Adrenal gland (tissue), 19 donors: ENCODE measurements around the gene RAB25. TPM values are rescaled to one million over a fixed set of nuclear protein-coding genes. Genes with fewer than 3 reads are reported as not detected.

Source experiments
- DNase-seq, 7 donors: peaks; one replicate each; pipeline ENCODE4 v3.0.0-alpha.2; 2019 to 2020
- H3K27ac ChIP-seq, 5 donors: fragments of 200-600 bp; sonication (generic) in 4 of 5; 1 replicate in 3 of 5; 2 replicates in 2 of 5; pipeline versions ENCODE4 v1.5.1 to v1.8.0; 2016 to 2020; ENCODE audit warnings: mild to moderate bottlenecking in 1 of 5
- H3K27me3 ChIP-seq: fragments of 200-600 bp; 2 replicates; pipeline ENCODE4 v1.8.0; 2021
- H3K36me3 ChIP-seq, 2 donors: fragments of 200-600 bp; replicated peaks in 1 of 2; 1 replicate in 1 of 2; 2 replicates in 1 of 2; pipeline versions ENCODE4 v1.5.1 to v1.8.0; 2018 to 2022
- H3K4me1 ChIP-seq, 2 donors: fragments of 200-600 bp; replicated peaks in 1 of 2; 1 replicate in 1 of 2; 2 replicates in 1 of 2; pipeline versions ENCODE4 v1.5.1 to v1.8.0; 2018 to 2021
- H3K4me3 ChIP-seq, 4 donors: fragments of 200-600 bp; sonication (generic) in 3 of 4; one replicate each; pipeline ENCODE4 v1.5.1; 2016 to 2018
- H3K9me3 ChIP-seq, 3 donors: fragments of 200-600 bp; sonication (generic) in 1 of 3; replicated peaks in 1 of 3; 1 replicate in 2 of 3; 2 replicates in 1 of 3; pipeline versions ENCODE4 v1.5.1 to v1.8.0; 2016 to 2021
- POLR2A ChIP-seq, 2 donors: fragments of 450-650 bp; IDR thresholded peaks; one replicate each; pipeline ENCODE4 v1.6.1; 2017; ENCODE audit warnings: antibody characterized with exemption in 2 of 2, mild to moderate bottlenecking in 2 of 2, moderate library complexity in 1 of 2
- WGBS, 4 donors: extraction: QIAGEN DNeasy Blood & Tissue Kit in 2 of 4; methylation state at CpG; one replicate each; pipeline versions ENCODE4 v1.1.5 to v1.1.7; 2013 to 2017; 5-methylcytosine and 5-hydroxymethylcytosine counted together
- intact Hi-C, 2 donors: fragments of 100-400 bp; cut with DNase I; formaldehyde crosslinking; loops; one replicate each; pipeline versions ENCODE4 v1.14.1 to v1.15.0; 2022 to 2023
- long read RNA-seq, 10 donors: library from polyadenylated mRNA in 3 of 10; unstranded in 2 of 10; stranded (forward) in 1 of 10; transcript quantifications; one replicate each; pipeline ENCODE4 v2.0.0 and lab custom pipeline, GENCODE V29; 2021 to 2026
- polyA plus RNA-seq, 3 donors: library from polyadenylated mRNA; stranded (reverse); fragments of 200-250 nt in 2 of 3; fragments of 350-450 nt in 1 of 3; fragmentation: Illumina TruSeq in 1 of 3; extraction: RNeasy Lipid Tissue Mini Kit (QIAGEN cat#74804) in 1 of 3; gene quantifications; one replicate each; pipeline ENCODE4 v1.2.3, GENCODE V29; 2013 to 2014
- total RNA-seq, 9 donors: library from RNA; depleted of rRNA in 4 of 9; stranded (reverse); fragments of >200 nt in 4 of 9; fragments of 120-200 nt in 1 of 9; fragmentation: NEBNext Ultra II Directional in 1 of 9; extraction: Animal tissue kit (Norgen Biotek cat#: 25700) in 1 of 9; gene quantifications; one replicate each; pipeline versions ENCODE4 v1.1.0 to v1.2.4, GENCODE V29; 2013 to 2023
- TF ChIP-seq, protein P1 (sequence below), 6 experiments: fragments of 450-650 bp in 4 of 6; fragments of 200-600 bp in 2 of 6; sonication (generic) in 1 of 6; IDR thresholded peaks; 1 replicate in 5 of 6; 2 replicates in 1 of 6; pipeline versions ENCODE4 v1.5.1 to v1.8.0; 2016 to 2021; ENCODE audit warnings: antibody characterized with exemption in 6 of 6, mild to moderate bottlenecking in 2 of 6, moderate library complexity in 1 of 6
- donor health status: healthy with polysubstance abuse.
- donor health status: Bipolar disorder and iron deficiency.
- donor health status: DM: yes; HTN: yes; CAD: no.
- donor health status: DM: no; HTN: no; CAD: no.
- donor health status: DM: no; HTN: no; CAD: no.
- donor health status: DM: yes; HTN: yes; CAD: no.

RAB25 gene
- total RNA-seq: under 1 TPM in 1 of 9 donors, not detected in 8; 0.38 TPM
- polyA plus RNA-seq: under 1 TPM in 2 of 3 donors, not detected in 1; 0.17 to 0.48 TPM
- long read RNA-seq, donor 1: 0 reads
- long read RNA-seq, donor 2: 0 reads
- long read RNA-seq, donor 3: 0 reads
- long read RNA-seq, donor 4: 0 reads
- long read RNA-seq, donor 5: 0 reads
- long read RNA-seq, donor 6: 0 reads
- long read RNA-seq, donor 7: 0 reads
- long read RNA-seq, donor 8, partial matches to known transcripts: 0 of 2 reads
- long read RNA-seq, donor 8, other reads (novel, unspliced or antisense): 0 of 2 reads
- long read RNA-seq, donor 9: 0 reads
- long read RNA-seq, donor 10, partial matches to known transcripts: 0 of 1 reads
- long read RNA-seq, donor 10, other reads (novel, unspliced or antisense): 0 of 1 reads

- no peaks in the 10 kb centered on the region for H3K9me3 ChIP-seq
- intact Hi-C loops: loop anchor here in 1 of 2 donors (10.0 kb wide), 2 partner anchors 56 to 116 kb away; partner anchors contain the start of gene RXFP4
- H3K36me3 ChIP-seq: no peaks in the 10 kb centered on the region
- H3K4me3 ChIP-seq: no peak within 1 kb of the TSS
- TF ChIP-seq, protein P1, sequence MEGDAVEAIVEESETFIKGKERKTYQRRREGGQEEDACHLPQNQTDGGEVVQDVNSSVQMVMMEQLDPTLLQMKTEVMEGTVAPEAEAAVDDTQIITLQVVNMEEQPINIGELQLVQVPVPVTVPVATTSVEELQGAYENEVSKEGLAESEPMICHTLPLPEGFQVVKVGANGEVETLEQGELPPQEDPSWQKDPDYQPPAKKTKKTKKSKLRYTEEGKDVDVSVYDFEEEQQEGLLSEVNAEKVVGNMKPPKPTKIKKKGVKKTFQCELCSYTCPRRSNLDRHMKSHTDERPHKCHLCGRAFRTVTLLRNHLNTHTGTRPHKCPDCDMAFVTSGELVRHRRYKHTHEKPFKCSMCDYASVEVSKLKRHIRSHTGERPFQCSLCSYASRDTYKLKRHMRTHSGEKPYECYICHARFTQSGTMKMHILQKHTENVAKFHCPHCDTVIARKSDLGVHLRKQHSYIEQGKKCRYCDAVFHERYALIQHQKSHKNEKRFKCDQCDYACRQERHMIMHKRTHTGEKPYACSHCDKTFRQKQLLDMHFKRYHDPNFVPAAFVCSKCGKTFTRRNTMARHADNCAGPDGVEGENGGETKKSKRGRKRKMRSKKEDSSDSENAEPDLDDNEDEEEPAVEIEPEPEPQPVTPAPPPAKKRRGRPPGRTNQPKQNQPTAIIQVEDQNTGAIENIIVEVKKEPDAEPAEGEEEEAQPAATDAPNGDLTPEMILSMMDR (IDR thresholded peaks at IDR 0.05): no peak
- TF ChIP-seq POLR2A (IDR thresholded peaks at IDR 0.05): peak in 1 of 2 donors; percentile 2
- DNase-seq: no peak
- 63 to 71% (median 66%) methylated on average over 11 of the region's 11 CpGs for WGBS, 4 donors
- no peaks in the 10 kb centered on the region for H3K27me3 ChIP-seq
- peaks cover 0 to 4% of the 10 kb centered on the region in 2 donors for H3K4me1 ChIP-seq
- H3K27ac ChIP-seq: no peak within 1 kb of the TSS
These were observed at the start of gene RAB25 for GRCh38 chr1:156060937-156061636. TSS of gene RAB25 (plus strand) at chr1:156061160. CDS start at chr1:156061401, 241 bp downstream.

DNA sequence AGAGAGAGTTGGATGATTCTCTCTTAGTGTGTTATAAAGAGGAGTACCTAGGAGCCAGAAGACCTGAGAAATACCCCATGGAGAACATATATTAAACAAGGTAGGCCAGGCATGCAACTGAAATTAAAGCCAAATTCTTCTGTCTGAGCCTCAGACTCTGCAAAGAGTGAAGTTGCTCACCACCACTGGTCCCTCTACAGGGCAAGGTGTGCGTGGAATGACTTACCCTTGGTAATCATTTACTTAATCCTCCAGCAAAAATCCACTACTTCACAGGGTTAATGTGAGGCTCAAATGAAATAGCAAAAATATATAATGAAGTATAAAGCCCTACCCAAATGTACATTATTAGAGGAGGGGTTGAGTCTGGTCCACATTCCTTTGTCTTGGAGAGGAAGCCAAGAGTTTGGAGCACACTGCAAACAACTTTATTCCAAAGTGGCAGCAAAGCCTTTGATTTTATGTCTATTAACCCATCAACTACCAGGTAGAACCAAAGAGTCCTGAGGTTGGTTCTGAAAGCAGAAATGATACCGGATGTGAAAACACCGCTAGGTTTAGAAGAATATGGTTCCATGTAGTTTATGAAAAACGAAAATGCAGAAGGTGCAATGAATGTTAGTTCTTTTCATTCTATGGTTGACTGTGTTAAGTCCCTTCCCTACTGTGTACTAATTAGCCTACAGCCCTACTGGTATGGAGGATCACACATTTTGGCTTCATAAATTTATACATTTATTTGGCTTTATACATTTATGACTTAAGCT lies 48.7 kb upstream of the RAB25 start:
- Histone ChIP-seq H3K4me3 (no peak overlapping the region), H3K4me1 (peaks cover 0 to 5% of the 10 kb centered on the region in 2 donors), H3K27me3 (no peaks in the 10 kb centered on the region), H3K36me3 (peaks cover 0 to 88% of the 10 kb centered on the region in 2 donors), H3K9me3 (no peaks in the 10 kb centered on the region), H3K27ac (no peak overlapping the region)
- DNase-seq: no peak
- TF ChIP-seq, protein P1 (IDR thresholded peaks at IDR 0.05): no peak
- no peak for TF ChIP-seq POLR2A (IDR thresholded peaks at IDR 0.05)
- intact Hi-C loops: loop anchor here in 1 of 2 donors (5.0 kb wide), 1 partner anchor 45 kb away; no protein-coding TSS in a partner anchor
- WGBS, 4 donors: 84 to 92% (median 88%) methylated on average over 4 of the region's 4 CpGs

- DNase-seq: no peak
- TF ChIP-seq POLR2A (IDR thresholded peaks at IDR 0.05): no peak
- TF ChIP-seq, protein P1 (IDR thresholded peaks at IDR 0.05): no peak
- peaks cover 0 to 87% of the 10 kb centered on the region in 2 donors for H3K36me3 ChIP-seq
- 89 to 95% (median 91%) methylated on average over 7 of the region's 7 CpGs for WGBS, 4 donors
- H3K4me3 ChIP-seq: no peak overlapping the region
- H3K27me3 ChIP-seq: no peaks in the 10 kb centered on the region
- no peaks in the 10 kb centered on the region for H3K9me3 ChIP-seq
- intact Hi-C loops: loop anchor here in 1 of 2 donors (5.0 kb wide), 1 partner anchor 42 kb away; no protein-coding TSS in a partner anchor
- H3K27ac ChIP-seq: no peak overlapping the region
- peaks cover 13 to 20% of the 10 kb centered on the region in 2 donors for H3K4me1 ChIP-seq
These were observed 46.1 kb upstream of the RAB25 start for GRCh38 chr1:156014829-156015228.
